ENCODE data around the gene SYMPK. TPM values are rescaled to one million over a fixed set of nuclear protein-coding genes. Genes with fewer than 3 reads are reported as not detected.

The SYMPK gene
- total RNA-seq, 1 donor from 2014 or later: 73.1 TPM

- ATAC-seq (peak; percentile 76 to 89), DNase-seq (no peak)
- no peaks in the 10 kb centered on the region for H3K27me3 ChIP-seq (ENCODE audit: low read depth)
- intact Hi-C loops (cut with DNase I): no loop called here
- no peaks in the 10 kb centered on the region for H3K4me1 ChIP-seq
- H3K9me3 ChIP-seq: no peaks in the 10 kb centered on the region
- no peak overlapping the region for H3K4me3 ChIP-seq
- peaks cover 100% of the 10 kb centered on the region for H3K36me3 ChIP-seq
- TF ChIP-seq CTCF (IDR thresholded peaks at IDR 0.05): no peak
- no peak overlapping the region for H3K27ac ChIP-seq
Observed at GRCh38 chr19:45834970-45835369, 28.0 kb downstream of the SYMPK start.

- intact Hi-C loops (cut with DNase I): no loop called here
- ATAC-seq: no peak
Observed at GRCh38 chr19:45828945-45829344, 34.0 kb downstream of the SYMPK start.

GRCh38 chr19:45828523-45828922 lies 34.4 kb downstream of the SYMPK start:
- no peak for TF ChIP-seq CTCF (IDR thresholded peaks at IDR 0.05)
- ATAC-seq (no peak), DNase-seq (no peak)
- Histone ChIP-seq H3K36me3 (peaks cover 100% of the 10 kb centered on the region), H3K9me3 (no peaks in the 10 kb centered on the region), H3K4me1 (no peaks in the 10 kb centered on the region), H3K27me3 (ENCODE audit: low read depth) (no peaks in the 10 kb centered on the region), H3K4me3 (no peak overlapping the region), H3K27ac (no peak overlapping the region)
- intact Hi-C loops (cut with DNase I): no loop called here

More at GRCh38 chr19:45828945-45829344, 34.0 kb downstream of the SYMPK start:
- Histone ChIP-seq H3K36me3 (peaks cover 100% of the 10 kb centered on the region), H3K27ac (no peak overlapping the region), H3K4me1 (no peaks in the 10 kb centered on the region), H3K9me3 (no peaks in the 10 kb centered on the region), H3K4me3 (no peak overlapping the region), H3K27me3 (ENCODE audit: low read depth) (no peaks in the 10 kb centered on the region)
- DNase-seq: no peak
- TF ChIP-seq CTCF (IDR thresholded peaks at IDR 0.05): no peak

- no peaks in the 10 kb centered on the region for H3K4me1 ChIP-seq
- no peak for ATAC-seq
- no peaks in the 10 kb centered on the region for H3K9me3 ChIP-seq
- no peak for TF ChIP-seq CTCF (IDR thresholded peaks at IDR 0.05)
- intact Hi-C loops (cut with DNase I): no loop called here
- DNase-seq: no peak
- peaks cover 100% of the 10 kb centered on the region for H3K36me3 ChIP-seq
- H3K27me3 ChIP-seq (ENCODE audit: low read depth): no peaks in the 10 kb centered on the region
- H3K4me3 ChIP-seq: no peak overlapping the region
- no peak overlapping the region for H3K27ac ChIP-seq
Observed at GRCh38 chr19:45827459-45828093, 35.4 kb downstream of the SYMPK start.

GRCh38 chr19:45826934-45827333 lies 36.0 kb downstream of the SYMPK start:
- H3K36me3 ChIP-seq: peaks cover 98% of the 10 kb centered on the region
- no peak for ATAC-seq
- H3K27me3 ChIP-seq (ENCODE audit: low read depth): no peaks in the 10 kb centered on the region
- H3K4me3 ChIP-seq: no peak overlapping the region
- no peak for DNase-seq
- no peak for TF ChIP-seq CTCF (IDR thresholded peaks at IDR 0.05)
- H3K4me1 ChIP-seq: no peaks in the 10 kb centered on the region
- no peak overlapping the region for H3K27ac ChIP-seq
- intact Hi-C loops (cut with DNase I): no loop called here
- H3K9me3 ChIP-seq: no peaks in the 10 kb centered on the region

Measured in lower lobe of right lung (tissue), 2 donors.